ENCODE data around the gene TBXAS1. TPM values are rescaled to one million over a fixed set of nuclear protein-coding genes. Genes with fewer than 3 reads are reported as not detected.

TBXAS1 gene
- polyA plus RNA-seq, 1 donor from 2014 or later: 0.93 TPM

DNA sequence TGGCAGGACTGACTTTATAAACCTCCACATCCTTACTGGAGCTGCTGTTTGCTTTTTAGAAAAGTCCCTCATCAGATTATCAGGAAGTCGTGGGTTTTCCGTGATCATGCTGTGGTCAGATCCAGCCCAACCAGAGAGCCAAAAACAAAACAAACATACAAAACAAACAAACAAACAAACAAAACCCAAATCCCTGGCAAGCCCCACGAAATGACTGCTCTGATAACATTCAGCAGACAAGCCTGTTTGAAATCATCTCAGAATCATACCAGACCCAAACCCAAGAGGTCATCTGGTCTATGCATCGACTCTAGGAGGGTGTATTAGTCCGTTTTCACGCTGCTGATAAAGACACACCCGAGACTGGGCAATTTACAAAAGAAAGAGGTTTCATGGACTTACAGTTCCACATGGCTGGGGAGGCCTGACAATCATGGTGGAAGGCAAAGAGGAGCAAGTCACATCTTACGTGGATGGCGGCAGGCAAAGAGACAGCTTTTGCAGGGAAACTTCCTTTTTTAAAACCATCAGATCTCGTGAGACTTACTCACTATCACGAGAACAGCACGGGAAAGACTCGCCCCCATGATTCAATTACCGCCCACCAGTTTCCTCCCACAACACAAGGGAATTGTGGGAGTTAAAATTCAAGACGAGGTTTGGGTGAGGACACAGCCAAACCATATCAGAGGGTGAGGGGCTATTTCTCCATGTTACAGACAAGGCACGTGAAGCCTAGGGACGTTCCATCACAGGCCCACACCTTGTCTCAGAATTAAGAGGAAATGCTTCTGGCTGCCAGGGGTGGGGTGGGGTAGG, 148.0 kb downstream of the TBXAS1 start:
- no peak overlapping the region for H2AFZ ChIP-seq (ENCODE audit: low read depth, low read length)
- no peaks in the 10 kb centered on the region for H3K9me3 ChIP-seq (ENCODE audit: low read length)
- no peaks in the 10 kb centered on the region for H3K9me2 ChIP-seq (ENCODE audit: insufficient read depth, low read length)
- H3K9ac ChIP-seq (ENCODE audit: low read length): no peak overlapping the region
- H3K79me2 ChIP-seq (replicated peaks; ENCODE audit: insufficient read depth, low read length): no peaks in the 10 kb centered on the region
- no peak overlapping the region for H3K4me2 ChIP-seq (ENCODE audit: low read length)
- no peaks in the 10 kb centered on the region for H4K20me1 ChIP-seq (ENCODE audit: insufficient read depth)
- no peaks in the 10 kb centered on the region for H3K27me3 ChIP-seq (ENCODE audit: insufficient read depth, low read depth, low read length)
- H3F3A ChIP-seq (ENCODE audit: insufficient read depth, low read length, poor library complexity, severe bottlenecking): no peaks in the 10 kb centered on the region
- no peaks in the 10 kb centered on the region for H3K36me3 ChIP-seq (ENCODE audit: insufficient read depth, low read length)
- H3K27ac ChIP-seq (ENCODE audit: low read length): no peak overlapping the region
- TF ChIP-seq MXI1 (conservative IDR thresholded peaks at IDR 0.05; ENCODE audit: poor library complexity, severe bottlenecking) (no peak), POLR2AphosphoS5 (IDR thresholded peaks at IDR 0.05) (no peak), RAD21 (conservative IDR thresholded peaks at IDR 0.05) (no peak), EZH2 (IDR thresholded peaks at IDR 0.05; ENCODE audit: borderline replicate concordance, insufficient read depth, low read length, poor library complexity, severe bottlenecking) (no peak)
- TF ChIP-seq, protein P1, sequence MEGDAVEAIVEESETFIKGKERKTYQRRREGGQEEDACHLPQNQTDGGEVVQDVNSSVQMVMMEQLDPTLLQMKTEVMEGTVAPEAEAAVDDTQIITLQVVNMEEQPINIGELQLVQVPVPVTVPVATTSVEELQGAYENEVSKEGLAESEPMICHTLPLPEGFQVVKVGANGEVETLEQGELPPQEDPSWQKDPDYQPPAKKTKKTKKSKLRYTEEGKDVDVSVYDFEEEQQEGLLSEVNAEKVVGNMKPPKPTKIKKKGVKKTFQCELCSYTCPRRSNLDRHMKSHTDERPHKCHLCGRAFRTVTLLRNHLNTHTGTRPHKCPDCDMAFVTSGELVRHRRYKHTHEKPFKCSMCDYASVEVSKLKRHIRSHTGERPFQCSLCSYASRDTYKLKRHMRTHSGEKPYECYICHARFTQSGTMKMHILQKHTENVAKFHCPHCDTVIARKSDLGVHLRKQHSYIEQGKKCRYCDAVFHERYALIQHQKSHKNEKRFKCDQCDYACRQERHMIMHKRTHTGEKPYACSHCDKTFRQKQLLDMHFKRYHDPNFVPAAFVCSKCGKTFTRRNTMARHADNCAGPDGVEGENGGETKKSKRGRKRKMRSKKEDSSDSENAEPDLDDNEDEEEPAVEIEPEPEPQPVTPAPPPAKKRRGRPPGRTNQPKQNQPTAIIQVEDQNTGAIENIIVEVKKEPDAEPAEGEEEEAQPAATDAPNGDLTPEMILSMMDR (IDR thresholded peaks at IDR 0.05; ENCODE audit: poor library complexity, severe bottlenecking): no peak
- H3K4me3 ChIP-seq (ENCODE audit: low read length): no peak overlapping the region

DNA sequence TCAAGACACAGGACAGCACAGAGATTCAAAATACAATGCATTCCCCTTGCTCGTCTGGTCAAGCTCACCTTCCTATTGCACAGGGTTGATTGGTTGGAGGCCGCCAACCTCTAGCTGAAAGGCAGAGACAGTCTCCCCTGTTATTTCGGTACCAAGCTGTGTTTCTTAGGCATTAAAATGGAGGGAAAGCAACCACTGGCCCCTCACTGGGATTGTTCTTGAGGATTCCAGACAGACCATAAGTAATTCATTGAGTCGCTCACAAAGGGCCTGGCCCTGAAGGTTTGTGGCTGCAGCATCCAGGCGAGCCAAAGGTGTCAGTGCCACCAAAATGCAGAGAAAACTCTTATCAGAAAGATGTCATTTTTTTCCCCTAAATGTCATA, 152.4 kb downstream of the TBXAS1 start:
- H3K79me2 ChIP-seq (replicated peaks; ENCODE audit: insufficient read depth, low read length): no peaks in the 10 kb centered on the region
- no peak for TF ChIP-seq POLR2AphosphoS5 (IDR thresholded peaks at IDR 0.05)
- no peak overlapping the region for H3K27ac ChIP-seq (ENCODE audit: low read length)
- H3K4me2 ChIP-seq (ENCODE audit: low read length): no peak overlapping the region
- no peaks in the 10 kb centered on the region for H3K9me2 ChIP-seq (ENCODE audit: insufficient read depth, low read length)
- H3K36me3 ChIP-seq (ENCODE audit: insufficient read depth, low read length): no peaks in the 10 kb centered on the region
- H2AFZ ChIP-seq (ENCODE audit: low read depth, low read length): no peak overlapping the region
- no peak overlapping the region for H3K4me3 ChIP-seq (ENCODE audit: low read length)
- H3K9ac ChIP-seq (ENCODE audit: low read length): no peak overlapping the region
- H3F3A ChIP-seq (ENCODE audit: insufficient read depth, low read length, poor library complexity, severe bottlenecking): no peaks in the 10 kb centered on the region
- no peaks in the 10 kb centered on the region for H4K20me1 ChIP-seq (ENCODE audit: insufficient read depth)
- no peaks in the 10 kb centered on the region for H3K27me3 ChIP-seq (ENCODE audit: insufficient read depth, low read depth, low read length)
- no peaks in the 10 kb centered on the region for H3K9me3 ChIP-seq (ENCODE audit: low read length)

DNA sequence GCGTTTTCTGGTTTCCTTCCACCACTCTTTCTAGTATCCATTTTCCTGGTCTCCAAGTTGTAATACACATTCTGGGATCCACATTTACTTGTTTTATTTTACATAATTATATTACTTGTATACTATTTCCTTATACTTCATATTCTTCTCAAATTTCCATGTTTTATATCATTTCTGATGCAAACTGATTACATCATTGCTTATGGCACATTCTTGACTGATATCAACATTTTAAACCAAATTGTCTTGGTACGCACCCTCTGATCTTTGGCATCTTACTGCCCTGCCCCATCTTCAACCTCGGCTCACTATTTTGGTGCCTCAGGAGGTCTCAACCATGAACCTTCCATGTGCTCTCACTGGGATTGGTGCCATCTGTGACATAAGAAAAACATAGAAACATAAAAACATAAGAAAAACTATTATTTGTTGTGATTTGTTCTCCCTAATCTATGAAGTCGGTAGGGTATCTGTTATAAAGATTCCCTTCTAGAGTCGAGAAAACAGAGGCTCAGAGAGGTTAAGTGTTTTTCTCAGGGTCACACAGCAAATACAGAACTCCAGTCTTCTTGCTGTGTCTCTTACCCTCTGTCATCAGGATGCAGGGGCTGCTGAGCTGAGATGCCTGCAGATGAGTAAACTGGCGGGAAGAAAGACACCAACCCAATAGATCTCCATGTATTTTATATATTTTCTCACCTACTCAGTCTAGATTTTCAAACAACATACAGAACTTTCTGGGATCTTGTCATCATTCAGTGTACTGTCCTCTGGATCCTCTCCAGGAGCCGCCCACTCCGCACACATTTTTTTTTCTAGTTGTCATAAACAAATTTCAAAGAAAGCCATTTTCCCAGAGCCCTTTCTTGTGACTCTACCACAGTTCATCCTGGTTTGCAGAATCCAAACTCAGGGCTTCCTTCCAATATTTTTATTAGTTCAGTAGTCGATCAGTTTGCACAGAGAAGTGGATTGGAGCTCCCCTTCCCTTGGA, 154.2 kb downstream of the TBXAS1 start:
- Histone ChIP-seq H4K20me1 (ENCODE audit: insufficient read depth) (no peaks in the 10 kb centered on the region), H3K9ac (ENCODE audit: low read length) (no peak overlapping the region), H2AFZ (ENCODE audit: low read depth, low read length) (no peak overlapping the region), H3K36me3 (ENCODE audit: insufficient read depth, low read length) (no peaks in the 10 kb centered on the region), H3K79me2 (replicated peaks; ENCODE audit: insufficient read depth, low read length) (no peaks in the 10 kb centered on the region), H3K27ac (ENCODE audit: low read length) (no peak overlapping the region), H3F3A (ENCODE audit: insufficient read depth, low read length, poor library complexity, severe bottlenecking) (no peaks in the 10 kb centered on the region), H3K9me3 (ENCODE audit: low read length) (no peaks in the 10 kb centered on the region), H3K9me2 (ENCODE audit: insufficient read depth, low read length) (no peaks in the 10 kb centered on the region), H3K27me3 (ENCODE audit: insufficient read depth, low read depth, low read length) (no peaks in the 10 kb centered on the region), H3K4me3 (ENCODE audit: low read length) (no peak overlapping the region), H3K4me2 (ENCODE audit: low read length) (no peak overlapping the region)
- TF ChIP-seq, protein P2, sequence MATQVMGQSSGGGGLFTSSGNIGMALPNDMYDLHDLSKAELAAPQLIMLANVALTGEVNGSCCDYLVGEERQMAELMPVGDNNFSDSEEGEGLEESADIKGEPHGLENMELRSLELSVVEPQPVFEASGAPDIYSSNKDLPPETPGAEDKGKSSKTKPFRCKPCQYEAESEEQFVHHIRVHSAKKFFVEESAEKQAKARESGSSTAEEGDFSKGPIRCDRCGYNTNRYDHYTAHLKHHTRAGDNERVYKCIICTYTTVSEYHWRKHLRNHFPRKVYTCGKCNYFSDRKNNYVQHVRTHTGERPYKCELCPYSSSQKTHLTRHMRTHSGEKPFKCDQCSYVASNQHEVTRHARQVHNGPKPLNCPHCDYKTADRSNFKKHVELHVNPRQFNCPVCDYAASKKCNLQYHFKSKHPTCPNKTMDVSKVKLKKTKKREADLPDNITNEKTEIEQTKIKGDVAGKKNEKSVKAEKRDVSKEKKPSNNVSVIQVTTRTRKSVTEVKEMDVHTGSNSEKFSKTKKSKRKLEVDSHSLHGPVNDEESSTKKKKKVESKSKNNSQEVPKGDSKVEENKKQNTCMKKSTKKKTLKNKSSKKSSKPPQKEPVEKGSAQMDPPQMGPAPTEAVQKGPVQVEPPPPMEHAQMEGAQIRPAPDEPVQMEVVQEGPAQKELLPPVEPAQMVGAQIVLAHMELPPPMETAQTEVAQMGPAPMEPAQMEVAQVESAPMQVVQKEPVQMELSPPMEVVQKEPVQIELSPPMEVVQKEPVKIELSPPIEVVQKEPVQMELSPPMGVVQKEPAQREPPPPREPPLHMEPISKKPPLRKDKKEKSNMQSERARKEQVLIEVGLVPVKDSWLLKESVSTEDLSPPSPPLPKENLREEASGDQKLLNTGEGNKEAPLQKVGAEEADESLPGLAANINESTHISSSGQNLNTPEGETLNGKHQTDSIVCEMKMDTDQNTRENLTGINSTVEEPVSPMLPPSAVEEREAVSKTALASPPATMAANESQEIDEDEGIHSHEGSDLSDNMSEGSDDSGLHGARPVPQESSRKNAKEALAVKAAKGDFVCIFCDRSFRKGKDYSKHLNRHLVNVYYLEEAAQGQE (IDR thresholded peaks at IDR 0.05; ENCODE audit: borderline replicate concordance): no peak
- TF ChIP-seq MXI1 (conservative IDR thresholded peaks at IDR 0.05; ENCODE audit: poor library complexity, severe bottlenecking): no peak
- TF ChIP-seq POLR2AphosphoS5 (IDR thresholded peaks at IDR 0.05): no peak
- no peak for TF ChIP-seq RAD21 (conservative IDR thresholded peaks at IDR 0.05)
- TF ChIP-seq EP300 (conservative IDR thresholded peaks at IDR 0.05; ENCODE audit: poor library complexity, severe bottlenecking): no peak
- TF ChIP-seq TAF1 (IDR thresholded peaks at IDR 0.05; ENCODE audit: low read depth): no peak
- no peak for TF ChIP-seq SMC3 (conservative IDR thresholded peaks at IDR 0.05; ENCODE audit: poor library complexity)
- TF ChIP-seq, protein P1 (IDR thresholded peaks at IDR 0.05; ENCODE audit: poor library complexity, severe bottlenecking): no peak
- no peak for TF ChIP-seq EZH2 (IDR thresholded peaks at IDR 0.05; ENCODE audit: borderline replicate concordance, insufficient read depth, low read length, poor library complexity, severe bottlenecking)

All from neural cell (in vitro differentiated cells).